SHP77 (cell line): ENCODE data around the gene ZMAT5.

ENCODE experiments used
- DNase-seq, 2 experiments: peaks; one replicate each; lab custom pipeline; 2025; lab: John Stamatoyannopoulos, UW

The ZMAT5 gene

GRCh38 chr22:29706486-29706885, 60.3 kb downstream of the ZMAT5 start:
- peak; percentile 35 to 61 for DNase-seq

GRCh38 chr22:29705651-29706050, 61.2 kb downstream of the ZMAT5 start:
- DNase-seq = no peak

- peak; percentile 55 to 72 for DNase-seq
These were observed 62.1 kb downstream of the ZMAT5 start for GRCh38 chr22:29704528-29705285.

- DNase-seq = no peak
These were observed 63.1 kb downstream of the ZMAT5 start for GRCh38 chr22:29703569-29704195.

- DNase-seq = no peak
These were observed 63.8 kb downstream of the ZMAT5 start for GRCh38 chr22:29702931-29703501.

- peak; percentile 61 to 69 for DNase-seq
These were observed 64.5 kb downstream of the ZMAT5 start for GRCh38 chr22:29702000-29702930.

GRCh38 chr22:29701155-29701999, 65.4 kb downstream of the ZMAT5 start:
- peak; percentile 84 to 92 for DNase-seq

GRCh38 chr22:29700900-29701154, 66.0 kb downstream of the ZMAT5 start:
- DNase-seq = peak in 1 of 2 experiments; percentile 55

- DNase-seq = peak in 1 of 2 experiments; percentile 66
These were observed 66.5 kb downstream of the ZMAT5 start for GRCh38 chr22:29700206-29700899.

GRCh38 chr22:29697853-29698598, 68.8 kb downstream of the ZMAT5 start:
- DNase-seq = no peak

- peak in 1 of 2 experiments; percentile 35 for DNase-seq
These were observed 71.5 kb downstream of the ZMAT5 start for GRCh38 chr22:29695129-29695926.

- no peak for DNase-seq
These were observed 73.1 kb downstream of the ZMAT5 start for GRCh38 chr22:29693671-29694070.

- no peak for DNase-seq
These were observed 73.6 kb downstream of the ZMAT5 start for GRCh38 chr22:29693161-29693560.

GRCh38 chr22:29692327-29692640, 74.5 kb downstream of the ZMAT5 start:
- no peak for DNase-seq

- no peak for DNase-seq
These were observed 75.0 kb downstream of the ZMAT5 start for GRCh38 chr22:29691636-29692326.

- no peak for DNase-seq
These were observed 76.3 kb downstream of the ZMAT5 start for GRCh38 chr22:29690476-29690875.

- peak; percentile 51 to 64 for DNase-seq
These were observed 77.0 kb downstream of the ZMAT5 start for GRCh38 chr22:29689880-29690213.

GRCh38 chr22:29689206-29689879, 77.5 kb downstream of the ZMAT5 start:
- no peak for DNase-seq
